GM19099 (cell line): Measurements from ENCODE around the gene TMIGD2.
A peak's percentile ranks its signal among the peaks of the same experiment; 100 is the strongest.

Experiments
- POLR2A ChIP-seq: IDR thresholded peaks from 3 replicates; pipeline ENCODE4 v1.6.1; 2011; ENCODE audit warnings: low read depth; ENCODE audit not compliant: insufficient read length; ENCODE audit errors: extremely low read depth

Gene TMIGD2

GRCh38 chr19:4328243-4328990, 26.2 kb upstream of the TMIGD2 start:
- peak; percentile 87 for TF ChIP-seq POLR2A

DNA sequence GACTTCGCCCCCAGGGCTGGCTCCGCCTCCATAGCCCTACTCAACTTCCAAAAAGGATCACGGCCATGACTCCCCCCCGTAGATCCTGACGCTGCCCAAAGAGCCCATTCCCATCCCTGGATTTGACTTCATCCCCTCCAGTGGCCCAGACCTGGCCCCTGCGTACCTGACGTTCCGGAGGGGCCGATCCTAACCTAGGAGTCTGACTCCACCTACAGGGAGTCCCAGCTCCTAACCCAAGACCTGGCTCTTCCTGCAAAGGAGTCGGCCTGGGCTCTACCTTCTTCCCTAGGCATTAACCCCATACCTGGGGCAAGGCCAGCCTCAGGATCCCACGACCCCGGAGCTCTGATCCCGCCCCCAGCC, 25.7 kb upstream of the TMIGD2 start:
- no peak for TF ChIP-seq POLR2A

GRCh38 chr19:4327252-4327876, 25.2 kb upstream of the TMIGD2 start:
- no peak for TF ChIP-seq POLR2A

GRCh38 chr19:4326837-4327251, 24.7 kb upstream of the TMIGD2 start:
- no peak for TF ChIP-seq POLR2A

DNA sequence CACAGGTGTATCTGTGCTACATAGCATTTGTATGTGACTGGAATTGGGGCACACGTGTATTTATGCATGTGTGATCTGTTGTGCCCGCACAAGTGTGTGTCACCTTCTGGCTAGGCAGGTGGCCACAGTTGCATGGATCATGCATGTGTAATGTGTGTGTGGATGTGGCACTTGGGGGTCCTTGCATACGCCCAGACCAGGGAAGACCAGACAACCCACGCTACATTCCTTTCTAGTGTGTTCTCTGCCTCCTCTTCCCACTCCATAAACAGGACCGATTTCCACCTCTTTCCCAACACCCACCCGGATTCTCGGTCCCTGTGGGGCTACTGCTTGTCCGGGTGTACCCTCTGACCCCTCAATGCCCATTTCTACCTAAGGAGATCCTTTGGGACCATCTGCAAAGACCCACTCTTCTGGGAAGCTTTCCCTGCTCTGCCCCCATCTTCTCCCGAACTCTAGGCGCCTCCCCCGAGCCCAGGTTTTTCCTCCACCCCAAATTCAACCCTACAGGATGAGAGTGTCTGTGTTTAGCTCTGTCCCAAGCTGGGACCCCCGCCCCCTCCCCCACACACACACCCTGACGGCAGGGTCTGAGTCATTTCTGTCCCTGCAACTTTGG, 24.1 kb upstream of the TMIGD2 start:
- no peak for TF ChIP-seq POLR2A

DNA sequence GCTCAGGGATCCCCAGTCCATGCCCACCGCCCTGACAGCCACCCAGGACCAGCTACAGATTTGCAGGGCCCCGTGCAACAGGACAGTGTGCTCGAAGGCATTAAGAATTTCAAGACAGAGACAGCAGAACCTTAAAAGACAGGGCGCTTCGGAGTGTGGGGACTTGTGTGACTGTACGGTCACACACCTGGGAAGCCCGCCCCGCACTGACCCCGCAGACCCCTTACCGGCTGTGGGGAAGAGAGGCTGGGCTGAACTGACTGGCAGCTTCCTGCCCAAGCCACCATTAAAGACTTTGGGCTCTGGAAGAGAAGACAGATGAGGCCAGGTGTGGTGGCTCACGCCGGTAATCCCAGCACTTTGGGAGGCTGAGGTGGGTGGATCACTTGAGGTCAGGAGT, 22.0 kb upstream of the TMIGD2 start:
- no peak for TF ChIP-seq POLR2A

GRCh38 chr19:4323692-4324091, 21.5 kb upstream of the TMIGD2 start:
- no peak for TF ChIP-seq POLR2A

- TF ChIP-seq POLR2A = no peak
Observed at GRCh38 chr19:4322942-4323665, 20.9 kb upstream of the TMIGD2 start.

- TF ChIP-seq POLR2A = no peak
Observed at GRCh38 chr19:4320419-4320818, 18.2 kb upstream of the TMIGD2 start.

GRCh38 chr19:4319067-4319718, 17.0 kb upstream of the TMIGD2 start:
- TF ChIP-seq POLR2A = no peak

- no peak for TF ChIP-seq POLR2A
Observed at GRCh38 chr19:4318460-4318859, 16.3 kb upstream of the TMIGD2 start.

GRCh38 chr19:4316956-4317355, 14.8 kb upstream of the TMIGD2 start:
- no peak for TF ChIP-seq POLR2A

- TF ChIP-seq POLR2A = no peak
Observed at GRCh38 chr19:4313847-4314490, 11.8 kb upstream of the TMIGD2 start.
